NCI-H1930 (cell line): Measurements from ENCODE around the gene PRR3.

Source experiments
- DNase-seq, 2 experiments: peaks; one replicate each; lab custom pipeline; 2025; lab: John Stamatoyannopoulos, UW

Gene PRR3

GRCh38 chr6:30571762-30572082, 14.6 kb downstream of the PRR3 start:
- DNase-seq, result no peak

- no peak for DNase-seq
Observed at GRCh38 chr6:30572148-30572547, 15.1 kb downstream of the PRR3 start.

DNA sequence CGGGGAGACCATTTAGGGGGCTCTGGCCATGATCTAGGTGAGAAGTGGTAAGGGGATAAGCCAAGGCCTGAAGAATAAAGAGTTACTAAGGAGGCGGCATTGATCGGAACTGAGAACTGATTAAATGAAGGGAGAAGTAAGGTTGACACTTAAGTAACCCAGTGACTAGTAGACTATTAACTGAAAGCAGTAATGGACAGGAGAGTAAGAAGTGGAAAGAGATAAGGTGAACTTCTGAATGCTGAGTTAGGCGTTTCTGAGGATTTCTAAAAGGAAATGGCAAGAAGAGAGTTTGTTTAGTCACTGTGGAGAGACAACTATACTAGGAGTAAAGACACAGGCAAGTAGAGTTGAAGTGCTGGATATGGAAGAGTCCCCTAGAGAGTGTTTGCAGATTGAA, 16.0 kb downstream of the PRR3 start:
- no peak for DNase-seq

DNA sequence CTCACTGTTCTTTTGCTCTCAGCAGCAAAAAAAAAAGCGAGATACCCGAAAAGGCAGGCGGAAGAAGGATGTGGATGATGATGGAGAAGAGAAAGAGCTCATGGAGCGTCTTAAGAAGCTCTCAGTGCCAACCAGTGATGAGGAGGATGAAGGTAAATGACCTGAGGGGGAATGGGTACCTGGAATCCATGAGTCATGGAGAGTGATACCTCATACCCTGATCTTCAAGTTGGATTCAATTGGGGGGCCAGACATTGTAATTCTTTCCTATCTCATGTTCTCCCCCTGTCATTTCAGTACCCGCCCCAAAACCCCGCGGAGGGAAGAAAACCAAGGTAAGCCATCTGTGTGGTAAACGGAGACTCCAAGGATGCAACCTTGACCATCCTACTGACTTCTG, 21.0 kb downstream of the PRR3 start:
- no peak for DNase-seq

DNA sequence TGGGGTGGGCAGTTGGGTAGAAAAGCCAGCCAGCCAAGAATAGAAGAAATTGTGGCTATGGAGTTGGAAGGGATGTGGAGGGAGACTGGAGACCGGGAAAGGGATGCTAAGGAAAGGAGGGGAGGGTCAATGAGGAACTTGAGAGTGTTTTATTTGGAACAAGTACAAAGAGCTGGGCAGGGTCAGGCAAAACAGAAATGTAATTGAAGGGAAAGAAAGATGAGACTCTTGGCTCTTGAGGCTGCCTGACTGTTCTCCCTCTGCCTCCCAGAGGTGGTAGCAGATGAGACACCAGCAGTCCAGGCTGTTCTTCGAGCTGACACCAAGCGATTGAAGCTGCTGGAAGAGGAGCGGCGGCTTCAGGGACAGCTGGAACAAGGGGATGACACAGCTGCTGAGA, 26.8 kb downstream of the PRR3 start:
- no peak for DNase-seq

GRCh38 chr6:30589754-30590358, 32.8 kb downstream of the PRR3 start:
- DNase-seq, result no peak

- DNase-seq, result no peak
Observed at GRCh38 chr6:30590509-30590908, 33.4 kb downstream of the PRR3 start.

GRCh38 chr6:30591008-30591407, 33.9 kb downstream of the PRR3 start:
- DNase-seq, result no peak

GRCh38 chr6:30592287-30592686, 35.2 kb downstream of the PRR3 start:
- DNase-seq, result no peak

- DNase-seq, result peak; percentile 20 to 59
Observed at GRCh38 chr6:30597315-30598144, 40.4 kb downstream of the PRR3 start.

GRCh38 chr6:30598912-30599624, 42.0 kb downstream of the PRR3 start:
- DNase-seq, result no peak

DNA sequence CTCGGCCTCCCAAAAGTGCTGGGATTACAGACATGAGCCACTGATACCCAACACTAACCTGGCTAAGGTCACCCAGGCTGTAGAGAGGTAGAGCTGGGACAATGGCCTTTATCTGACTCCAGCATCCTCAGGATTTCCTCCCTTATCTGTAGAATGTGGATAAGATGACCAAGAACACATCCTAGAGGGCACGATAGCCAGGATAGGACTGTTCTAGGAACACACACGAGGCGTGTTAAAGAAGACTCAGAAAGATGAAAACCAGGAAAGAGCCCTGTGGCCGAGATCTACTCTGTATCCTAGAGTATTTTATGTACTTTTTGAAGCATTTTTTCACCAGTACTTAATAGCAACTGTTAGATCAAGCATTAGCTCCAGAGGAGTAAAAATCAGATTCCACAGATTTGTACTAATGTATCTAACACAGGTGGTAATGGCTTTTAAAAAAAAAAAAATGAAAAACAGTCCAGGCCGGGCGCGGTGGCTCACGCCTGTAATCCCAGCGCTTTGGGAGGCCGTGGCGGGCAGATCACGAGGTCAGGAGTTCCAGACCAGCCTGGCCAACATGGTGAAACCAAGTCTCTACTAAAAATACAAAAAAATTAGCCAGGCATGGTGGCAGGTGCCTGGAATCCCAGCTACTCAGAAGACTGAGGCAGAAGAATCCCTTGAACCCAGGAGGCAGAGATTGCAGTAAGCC, 42.7 kb downstream of the PRR3 start:
- DNase-seq, result no peak

GRCh38 chr6:30600451-30600961, 43.4 kb downstream of the PRR3 start:
- DNase-seq, result no peak

DNA sequence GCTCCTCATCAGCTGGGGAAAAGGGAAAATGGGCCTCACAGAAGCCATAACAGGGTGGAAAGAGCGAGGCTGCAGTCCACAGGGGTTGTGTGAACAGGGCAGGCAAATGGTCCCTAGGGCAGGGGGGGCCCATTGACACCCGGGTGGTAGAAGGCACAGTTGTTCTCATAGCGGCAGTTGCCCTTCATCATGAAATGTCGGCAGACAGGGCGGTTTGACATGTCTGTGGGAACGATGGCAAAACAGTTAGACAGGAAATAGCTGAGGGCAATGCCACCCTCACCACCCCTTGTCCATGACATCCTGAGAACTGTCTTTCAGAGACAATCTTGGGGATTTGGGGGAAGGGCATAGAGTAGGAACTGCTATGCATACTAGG, 44.3 kb downstream of the PRR3 start:
- DNase-seq, result no peak

DNA sequence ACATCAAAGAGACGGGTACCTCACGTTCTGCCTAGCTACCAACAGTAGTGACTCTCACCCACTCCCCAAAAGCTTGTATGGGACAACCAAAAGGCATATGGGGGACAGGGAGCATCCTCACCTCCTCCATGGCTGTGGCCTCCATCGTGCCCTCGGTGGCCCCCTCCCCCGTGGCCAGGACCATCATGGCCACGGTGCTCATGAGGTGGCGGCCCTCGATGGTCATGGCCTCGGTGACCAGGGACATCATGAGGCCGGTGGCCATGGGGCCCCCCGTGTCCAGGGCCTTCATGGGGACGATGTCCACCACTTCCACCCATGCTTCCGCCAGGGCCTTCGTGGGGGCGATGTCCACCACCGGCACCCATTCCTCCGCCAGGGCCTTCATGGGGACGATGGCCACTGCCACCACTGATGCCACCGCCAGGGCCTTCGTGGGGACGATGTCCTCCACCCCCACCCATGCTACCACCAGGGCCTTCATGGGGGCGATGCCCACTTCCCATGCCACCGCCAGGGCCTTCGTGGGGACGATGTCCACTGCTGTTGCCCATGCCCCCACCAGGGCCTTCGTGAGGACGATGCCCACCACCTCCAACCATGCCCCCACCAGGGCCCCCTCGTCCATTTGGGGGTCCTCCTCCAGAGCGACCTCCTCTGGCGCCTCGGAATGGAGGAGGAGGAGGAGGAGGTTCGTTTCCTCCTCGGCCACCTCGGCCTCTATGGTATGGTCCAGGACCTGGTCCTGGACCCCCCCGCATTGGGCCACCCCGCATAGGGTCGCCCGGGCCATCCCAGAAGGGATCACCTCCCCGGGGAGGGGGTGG, 44.9 kb downstream of the PRR3 start:
- no peak for DNase-seq

- DNase-seq, result no peak
Observed at GRCh38 chr6:30603961-30604360, 46.9 kb downstream of the PRR3 start.

DNA sequence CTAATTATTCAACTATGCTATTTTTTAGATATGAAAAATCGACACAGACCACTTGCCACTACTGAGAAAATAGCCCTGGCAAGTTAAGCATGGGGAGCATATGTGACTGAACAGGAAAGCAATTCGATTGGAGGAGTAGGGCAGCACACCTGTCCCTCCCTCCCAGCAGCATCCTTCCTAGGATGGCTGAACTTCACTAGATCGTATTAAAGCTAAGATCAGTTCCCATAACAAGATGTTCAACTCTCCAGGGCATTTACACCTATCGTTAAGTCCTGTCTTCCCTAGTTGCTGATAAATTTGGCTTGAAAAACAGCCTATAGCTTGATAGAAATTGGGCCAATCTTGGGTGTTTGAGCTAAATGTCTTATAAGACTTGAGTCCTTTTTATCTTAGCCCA, 53.0 kb downstream of the PRR3 start:
- no peak for DNase-seq

GRCh38 chr6:30611150-30611855, 54.2 kb downstream of the PRR3 start:
- DNase-seq, result no peak

GRCh38 chr6:30611856-30612194, 54.7 kb downstream of the PRR3 start:
- no peak for DNase-seq

GRCh38 chr6:30612213-30612612, 55.1 kb downstream of the PRR3 start:
- no peak for DNase-seq

GRCh38 chr6:30612687-30613248, 55.7 kb downstream of the PRR3 start:
- DNase-seq, result no peak
